ENCODE results near the gene CERS2. TPM values are rescaled to one million over a fixed set of nuclear protein-coding genes. Genes with fewer than 3 reads are reported as not detected.

Gene CERS2
- total and polyA plus RNA-seq, 2 of the 13 experiments (the other 11 are each of a cell fraction or from before 2014, with no cell fraction given) = 269 to 298 TPM

DNA sequence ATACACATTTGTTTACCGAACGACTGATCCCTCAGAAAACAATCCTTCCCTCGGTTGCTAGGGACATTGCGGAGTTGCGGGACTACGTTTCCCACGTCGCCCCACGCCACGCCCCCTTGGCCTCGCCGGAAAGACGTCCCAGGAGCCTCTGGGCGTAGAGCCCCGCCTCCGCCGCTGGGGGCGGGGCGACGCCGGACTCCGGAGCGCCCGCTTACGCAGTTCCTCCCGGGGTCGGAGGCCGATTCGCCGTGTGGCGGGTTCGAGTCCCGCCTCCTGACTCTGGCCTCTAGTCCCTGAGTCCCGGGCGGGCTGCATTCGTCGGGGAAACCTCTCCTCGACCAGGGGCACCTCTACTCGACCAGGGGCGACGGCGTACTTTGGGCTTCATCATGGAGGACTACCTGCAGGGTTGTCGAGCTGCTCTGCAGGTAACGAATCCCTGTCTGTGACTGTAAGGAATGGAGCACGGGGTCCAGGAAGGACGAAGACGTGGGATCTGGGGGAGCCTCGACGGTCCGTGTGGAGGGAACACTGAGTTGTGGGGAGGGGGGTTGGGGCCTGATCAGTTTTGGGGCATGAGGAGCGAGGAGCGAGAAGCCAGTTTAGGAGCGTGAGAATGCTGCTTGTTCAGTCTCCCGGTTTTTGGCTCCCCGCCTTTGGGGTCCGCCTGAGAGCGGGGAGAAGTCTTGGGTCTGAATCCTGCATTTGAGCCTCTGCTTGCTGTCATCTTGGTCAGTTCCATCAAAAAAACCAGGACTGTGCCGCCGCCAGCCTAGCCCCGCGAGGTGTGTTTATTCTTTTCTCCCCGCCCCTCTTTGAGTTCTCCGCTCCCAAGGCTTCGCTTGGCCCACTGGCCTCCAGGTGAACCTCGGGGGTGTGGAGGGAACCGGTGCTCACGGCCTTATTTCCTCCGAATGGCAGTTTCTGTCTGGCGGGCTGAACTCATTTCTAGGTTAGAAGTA is 33.9 kb upstream of the CERS2 start, which contains the start of gene PRUNE1 (continued):
- TF ChIP-seq, protein P1, sequence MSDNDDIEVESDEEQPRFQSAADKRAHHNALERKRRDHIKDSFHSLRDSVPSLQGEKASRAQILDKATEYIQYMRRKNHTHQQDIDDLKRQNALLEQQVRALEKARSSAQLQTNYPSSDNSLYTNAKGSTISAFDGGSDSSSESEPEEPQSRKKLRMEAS (IDR thresholded peaks at IDR 0.05) = peak; percentile 53; the same call in 1 of the 2 replicates

- 1% methylated on average over 4 of the region's 4 CpGs for WGBS (ENCODE audit: low lambda C conversion rate)
- no peak for ATAC-seq
- Histone ChIP-seq H3K27me3 (ENCODE audit: control insufficient read depth in 1 of 2, insufficient read depth in 2 of 2, low read length in 2 of 2) (no peaks in the 10 kb centered on the region; a peak in 1 of 5 replicates), H3K79me2 (ENCODE audit: insufficient read depth, low read length) (peaks cover 34% of the 10 kb centered on the region), H3K4me1 (ENCODE audit: insufficient read depth, low read length) (peaks cover 77% of the 10 kb centered on the region), H3K4me3 (replicated peaks in 1 of 3; ENCODE audit: insufficient read depth in 1 of 3, low read depth in 2 of 3, low read length in 3 of 3) (peak overlapping the region; percentile 61 to 99 (median 69)), H3K9me3 (ENCODE audit: low read length) (no peaks in the 10 kb centered on the region), H3K27ac (ENCODE audit: extremely low read length, insufficient read depth, low read length) (peak overlapping the region; percentile 100), H3K4me2 (ENCODE audit: low read depth, low read length) (peak overlapping the region; percentile 99), H4K20me1 (ENCODE audit: insufficient read depth, low read length) (no peaks in the 10 kb centered on the region), H3K36me3 (replicated peaks in 1 of 2; ENCODE audit: control insufficient read depth in 1 of 2, insufficient read depth in 2 of 2, low read length in 2 of 2) (no peaks in the 10 kb centered on the region), H3K9ac (ENCODE audit: insufficient read depth, low read depth, low read length) (peak overlapping the region; percentile 98), H2AFZ (ENCODE audit: low read length) (no peak overlapping the region)
- no peak for DNase-seq (ENCODE audit: low spot score)
- intact Hi-C loops (cut with micrococcal nuclease; ENCODE audit: unreplicated experiment) (loop anchor here (5.0 kb wide), 2 partner anchors 36 to 39 kb away; partner anchors contain the start of genes C1orf56 and CERS2), in situ Hi-C loops (cut with HindIII; ENCODE audit: extremely low pct_ligation_motif_present, low pct_unique_long_range_greater_than_20kb) (no loop called here)
- ChIA-PET POLR2A (interaction anchor here (3.5 to 9.1 kb wide), 3 partner anchors 12 to 34 kb away, joined by 55 to 150 read pairs (median 99); partner anchors contain the start of genes ANXA9 and CERS2), CTCF (ENCODE audit: low intra/inter-chr PET ratio, low total read pairs) (interaction anchor here (0.9 to 1.4 kb wide), 2 partner anchors 27 to 29 kb away, joined by 3 read pairs; no protein-coding TSS in a partner anchor)
- BruUV-seq (replicated peaks) = no TSS peak
- no peak for FAIRE-seq
- TF ChIP-seq ARID3A (IDR thresholded peaks at IDR 0.05; ENCODE audit: low read depth, low read length) (0 out of 2 replicates have a peak, but pooled peaks have one; percentile 30), TBX3 (IDR thresholded peaks at IDR 0.05; ENCODE audit: borderline replicate concordance) (peak; percentile 61; the same call in 1 of the 2 replicates), ZNF337 (CRISPR knock-in tag; IDR thresholded peaks at IDR 0.05; ENCODE audit: borderline replicate concordance, low read depth) (0 out of 2 replicates have a peak, but pooled peaks have one; percentile 4), ZNF670 (CRISPR knock-in tag; IDR thresholded peaks at IDR 0.05; ENCODE audit: borderline replicate concordance) (peak; percentile 72; the same call in 1 of the 2 replicates), HNF4A (CRISPR knock-in tag; IDR thresholded peaks at IDR 0.05) (0 out of 2 replicates have a peak, but pooled peaks have one; percentile 5), ASH2L (IDR thresholded peaks at IDR 0.05; ENCODE audit: insufficient read length, low read depth, low read length) (peak; percentile 57), EHMT2 (IDR thresholded peaks at IDR 0.05; ENCODE audit: borderline replicate concordance, low read depth, low read length) (0 out of 2 replicates have a peak, but pooled peaks have one; percentile 13), JUND (CRISPR knock-in tag; IDR thresholded peaks at IDR 0.05) (0 out of 2 replicates have a peak, but pooled peaks have one; percentile 43), ZNF629 (CRISPR knock-in tag; conservative IDR thresholded peaks at IDR 0.05) (0 out of 2 replicates have a peak, but pooled peaks have one; percentile 26), ZNF264 (CRISPR knock-in tag; IDR thresholded peaks at IDR 0.05) (no peak), TGIF2 (CRISPR knock-in tag; IDR thresholded peaks at IDR 0.05) (peak; percentile 16; the same call in 1 of the 2 replicates), ZNF607 (CRISPR knock-in tag; IDR thresholded peaks at IDR 0.05; ENCODE audit: borderline replicate concordance) (peak; percentile 41; the same call in 1 of the 2 replicates), SATB2 (CRISPR knock-in tag; IDR thresholded peaks at IDR 0.05) (no peak), ZNF792 (CRISPR knock-in tag; IDR thresholded peaks at IDR 0.05) (peak; percentile 7; the same call in 1 of the 2 replicates), YY1 (IDR thresholded peaks at IDR 0.05; ENCODE audit: insufficient read depth, insufficient replicate concordance, low read depth, low read length) (no peak), SNAPC5 (CRISPR knock-in tag; IDR thresholded peaks at IDR 0.05; ENCODE audit: borderline replicate concordance) (no peak)
Observed at GRCh38 chr1:151007853-151008243, 33.2 kb upstream of the CERS2 start.
